Stimulated activated CD4-positive, alpha-beta T cell treated with anti-CD3 and anti-CD28 coated beads, Interleukin-1b, Interleukin-23, amount 100 ng/mL, for 4 hours (primary cell): ENCODE measurements around the gene CCDC197.

Experiments used
- DNase-seq, 2 donors: peaks; one replicate each; pipeline ENCODE4 v3.0.0-alpha.2; 2020; ENCODE audit warnings: low read depth in 2 of 2

Gene CCDC197

DNA sequence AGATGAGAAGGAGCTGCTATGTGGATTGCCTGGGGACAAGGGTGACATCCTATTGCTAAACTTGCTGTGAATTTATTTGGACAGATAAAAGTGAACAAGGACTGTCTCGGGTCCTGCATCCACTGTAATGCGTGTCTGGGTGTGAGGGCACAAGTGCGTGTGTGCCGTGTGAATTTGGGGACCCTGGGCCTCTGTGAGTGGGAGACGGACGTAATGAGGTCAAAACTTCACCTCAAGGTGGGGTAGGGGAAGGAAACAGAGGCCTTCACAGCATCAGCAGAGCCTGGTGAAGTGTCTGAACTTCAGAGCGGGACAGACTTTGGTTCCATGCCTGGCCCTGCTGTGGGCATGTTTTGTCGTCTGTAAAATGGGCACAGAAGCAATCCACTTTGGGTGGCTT lies 35.5 kb upstream of the CCDC197 start:
- no peak for DNase-seq

DNA sequence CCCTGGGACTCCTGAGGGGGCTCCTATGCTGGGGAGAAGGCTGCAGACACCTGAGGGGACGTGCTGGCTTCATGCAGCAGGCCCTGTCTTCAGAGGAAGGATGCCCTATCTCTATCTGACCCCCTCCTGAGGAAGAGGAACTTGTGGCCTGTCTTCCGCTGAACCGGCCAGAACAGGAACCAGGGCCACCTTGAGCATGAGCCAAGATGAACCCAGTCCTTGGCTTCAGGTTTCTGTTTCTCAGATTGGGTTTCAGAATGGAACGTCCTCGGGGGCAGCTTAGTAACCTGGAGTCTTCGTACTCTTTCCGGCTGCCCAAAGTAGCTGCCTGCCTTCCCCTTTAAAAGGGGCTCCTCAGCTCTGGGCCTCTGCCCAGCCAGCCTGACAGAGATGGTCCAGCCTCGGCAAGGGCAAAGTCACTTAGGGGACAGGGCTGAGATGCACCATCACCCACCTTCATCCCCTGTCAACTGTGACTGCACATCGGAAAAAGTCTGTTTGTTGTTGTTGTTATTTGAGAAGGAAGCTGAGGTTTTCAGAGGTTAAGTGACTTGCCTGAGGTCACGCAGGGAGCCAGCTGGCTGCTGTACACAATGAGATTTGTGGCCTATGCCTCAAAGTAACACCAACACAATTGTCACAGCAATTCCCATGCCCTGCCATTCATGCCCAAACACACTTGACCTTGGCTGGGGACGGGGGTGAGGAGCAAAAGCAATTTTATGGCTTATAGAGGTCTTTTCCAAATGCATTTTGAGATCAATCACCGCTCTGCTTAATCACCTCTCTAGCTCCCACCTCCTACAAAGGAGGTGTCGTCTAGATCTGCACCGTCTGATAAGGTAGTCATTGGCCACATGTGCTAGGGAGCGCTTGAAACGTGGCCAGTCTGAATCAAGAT lies 34.1 kb upstream of the CCDC197 start:
- no peak for DNase-seq

DNA sequence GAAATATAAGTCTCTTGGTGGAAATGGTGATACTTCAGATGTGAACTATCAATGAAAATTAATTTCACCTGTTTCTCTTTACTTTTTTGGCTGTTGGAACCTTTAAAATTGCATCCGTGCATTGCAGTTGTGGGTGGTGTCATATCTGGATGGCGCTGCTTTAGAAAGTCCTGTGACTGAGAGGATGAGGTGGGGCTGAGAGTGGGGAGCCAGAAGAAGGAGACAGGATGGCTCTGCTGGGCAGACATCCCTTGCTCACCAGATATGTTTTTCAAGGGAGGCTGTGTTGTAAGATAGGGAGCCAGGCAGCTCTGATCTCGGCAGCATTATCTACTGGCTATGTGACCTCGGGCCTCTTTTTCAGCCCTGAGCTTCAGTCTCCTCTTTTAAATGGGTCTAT lies 33.4 kb upstream of the CCDC197 start:
- DNase-seq = no peak

DNA sequence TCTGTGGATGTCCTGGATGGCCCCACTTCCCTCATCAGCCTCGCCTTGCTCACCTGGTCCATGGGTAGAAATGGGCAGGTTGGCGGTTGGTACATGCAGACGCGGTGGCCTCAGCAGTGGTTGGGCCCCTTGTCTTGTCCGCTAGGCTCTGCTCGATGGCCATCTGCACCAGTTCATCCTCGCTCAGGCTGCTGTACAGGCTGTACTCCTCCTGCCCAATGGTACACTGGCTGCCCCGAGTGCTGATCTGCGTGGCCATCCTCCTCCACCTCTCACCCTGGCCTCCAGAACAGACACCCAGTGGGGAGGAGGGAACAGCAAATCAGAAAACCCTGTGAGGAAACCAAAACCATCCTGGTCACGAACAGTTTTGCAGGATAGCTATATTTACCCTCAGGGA lies 32.8 kb upstream of the CCDC197 start:
- no peak for DNase-seq

DNA sequence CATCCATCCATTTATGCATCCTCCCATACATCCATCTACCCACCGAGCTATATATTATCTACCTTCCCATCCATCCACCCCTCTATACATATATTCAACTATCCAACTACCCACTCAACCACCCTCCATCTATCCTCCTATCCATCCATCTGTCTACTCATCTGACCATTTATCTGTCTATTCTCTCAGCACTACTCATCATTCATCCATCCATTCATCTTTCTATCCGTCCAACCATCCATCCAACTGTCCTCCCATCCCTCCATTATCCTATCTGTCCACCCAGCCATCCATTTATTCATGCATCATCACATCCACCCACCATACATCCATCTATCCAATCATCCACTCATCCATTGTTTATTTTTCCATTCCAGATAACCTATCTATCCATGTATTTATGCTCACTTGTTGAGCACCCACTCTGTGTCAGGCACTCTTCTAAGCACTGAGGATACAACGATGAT lies 32.2 kb upstream of the CCDC197 start:
- DNase-seq = no peak

DNA sequence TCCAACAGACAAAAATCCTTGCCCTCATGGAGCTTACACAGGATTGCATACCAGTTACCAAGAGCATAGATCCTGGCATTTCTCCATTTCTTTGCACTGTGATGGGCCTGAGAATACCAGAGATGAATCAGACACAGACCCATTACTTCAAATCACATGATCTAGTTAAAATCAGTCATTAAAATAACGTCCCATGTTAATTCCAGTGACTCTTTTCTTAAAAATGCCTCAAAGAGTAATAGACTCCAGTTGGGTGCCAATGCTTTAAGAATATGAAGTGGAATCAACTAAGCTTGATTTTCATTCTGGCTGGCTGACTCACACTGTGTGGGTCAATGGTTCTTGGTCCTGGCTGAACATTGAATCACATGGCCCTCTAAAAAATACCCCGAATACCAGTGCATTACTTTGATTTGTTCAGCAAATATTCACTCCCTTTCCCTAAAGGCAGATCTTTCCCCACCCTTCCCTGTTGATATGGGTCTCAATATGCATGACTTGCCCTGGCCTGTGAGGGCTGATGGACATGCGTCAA lies 31.7 kb upstream of the CCDC197 start:
- DNase-seq = no peak

DNA sequence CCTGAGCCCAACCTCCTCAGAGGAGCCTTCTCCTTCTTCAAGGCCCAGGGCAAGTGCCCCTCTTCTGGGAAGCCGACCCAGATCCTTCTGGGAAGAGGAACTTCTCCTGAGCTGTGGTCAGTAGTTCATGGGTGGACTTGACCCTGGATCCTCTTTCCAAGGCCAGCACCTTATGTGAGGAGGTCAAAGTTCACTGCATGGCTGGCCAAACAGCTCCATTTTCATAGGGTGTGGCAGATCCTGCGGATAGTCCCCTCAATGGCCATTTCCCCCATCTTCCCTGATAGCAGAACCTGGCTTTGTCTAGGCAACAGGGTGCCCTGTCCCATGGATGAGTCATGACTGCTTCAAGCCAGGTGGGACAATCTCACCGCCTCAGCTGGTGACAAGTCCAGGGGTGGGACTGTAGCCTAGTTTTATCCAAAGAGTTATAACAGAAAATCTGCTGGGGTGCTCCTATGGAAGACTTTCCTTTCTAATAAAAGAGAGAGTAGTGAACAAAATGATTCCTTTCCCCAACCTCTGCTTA lies 31.1 kb upstream of the CCDC197 start:
- no peak for DNase-seq

DNA sequence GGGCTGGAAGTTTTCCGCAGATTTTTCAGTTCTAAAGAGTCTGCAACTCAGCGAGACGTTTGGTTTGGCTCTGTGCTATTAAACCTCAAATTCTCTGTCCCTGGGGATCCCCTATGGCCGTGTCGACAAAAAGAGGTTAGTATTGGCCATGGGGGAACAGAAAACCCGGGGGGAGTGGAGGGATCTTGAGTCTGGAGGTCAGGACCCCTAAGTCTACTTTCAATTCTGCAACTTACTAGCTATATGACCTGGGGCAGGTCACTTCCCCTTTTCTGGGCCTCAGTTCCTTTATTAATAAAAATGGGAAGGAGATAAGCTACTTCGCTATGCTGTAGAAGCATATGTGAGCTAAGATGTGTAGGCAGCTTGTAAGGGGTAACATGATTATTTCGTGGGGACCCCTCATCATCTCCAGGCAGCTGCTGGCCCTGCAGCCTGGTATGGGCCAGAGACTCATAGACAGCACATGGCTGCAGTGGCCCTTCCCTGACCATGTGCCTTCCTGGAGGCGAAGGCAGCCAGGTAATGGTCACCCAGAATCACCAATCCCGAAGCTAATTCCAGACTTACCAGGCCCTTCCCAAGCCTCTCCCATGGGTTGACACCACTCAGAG lies 29.4 kb upstream of the CCDC197 start:
- DNase-seq = no peak

DNA sequence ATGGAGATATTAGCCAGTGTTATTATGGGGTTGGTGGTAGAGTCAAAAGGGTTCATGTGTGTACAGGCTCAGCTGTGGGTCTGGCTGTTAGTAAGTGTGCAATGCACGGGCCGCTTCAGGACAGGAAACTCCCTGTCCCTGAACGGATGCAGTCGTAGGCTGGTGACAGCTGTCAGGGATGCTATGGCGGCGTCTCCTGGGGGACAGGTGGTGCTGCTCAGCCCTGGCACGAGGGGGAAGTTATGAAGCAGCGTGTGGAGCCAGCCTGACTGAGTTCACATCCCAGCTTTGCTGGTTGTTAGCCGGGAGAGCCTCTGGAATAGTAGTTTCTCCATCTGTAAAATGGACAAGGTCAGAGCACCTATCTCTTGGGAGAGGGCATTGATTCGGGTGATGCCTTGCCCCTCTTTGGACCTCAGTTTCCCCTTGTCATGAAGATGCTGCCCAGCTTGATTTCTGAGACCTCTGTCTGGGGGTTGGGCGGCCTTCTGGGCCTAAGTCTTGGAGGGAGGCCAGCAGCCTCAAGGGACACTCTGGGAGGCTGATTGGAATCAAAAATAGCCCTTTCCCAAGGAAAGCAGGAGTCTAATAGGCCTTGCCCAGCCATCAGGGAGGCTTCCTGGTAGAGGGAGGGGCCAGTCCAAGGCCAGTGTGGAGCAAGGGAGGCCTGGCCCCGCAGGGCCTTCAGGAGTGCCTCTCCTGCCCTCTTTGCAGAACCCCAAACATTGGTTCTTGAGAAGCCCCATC lies 27.8 kb upstream of the CCDC197 start:
- no peak for DNase-seq

DNA sequence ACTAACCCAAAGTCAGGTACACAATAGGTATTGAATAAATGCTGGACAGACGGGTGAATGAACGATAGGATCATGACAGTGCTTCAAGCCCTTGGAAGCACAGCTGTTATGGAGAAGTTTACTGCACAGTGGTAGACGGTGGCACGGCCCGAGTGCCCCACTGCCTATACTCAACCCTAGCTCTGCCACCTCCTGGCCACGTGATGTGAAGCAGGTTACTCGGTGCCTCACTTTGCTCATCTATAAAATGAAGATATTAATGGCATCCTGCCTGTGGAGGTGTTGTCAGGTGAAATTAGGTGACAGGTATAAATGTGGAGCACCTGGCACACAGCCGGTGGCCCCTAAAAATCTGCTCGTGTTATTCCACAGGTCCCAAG lies 26.5 kb upstream of the CCDC197 start:
- peak; percentile 54 to 61 for DNase-seq

DNA sequence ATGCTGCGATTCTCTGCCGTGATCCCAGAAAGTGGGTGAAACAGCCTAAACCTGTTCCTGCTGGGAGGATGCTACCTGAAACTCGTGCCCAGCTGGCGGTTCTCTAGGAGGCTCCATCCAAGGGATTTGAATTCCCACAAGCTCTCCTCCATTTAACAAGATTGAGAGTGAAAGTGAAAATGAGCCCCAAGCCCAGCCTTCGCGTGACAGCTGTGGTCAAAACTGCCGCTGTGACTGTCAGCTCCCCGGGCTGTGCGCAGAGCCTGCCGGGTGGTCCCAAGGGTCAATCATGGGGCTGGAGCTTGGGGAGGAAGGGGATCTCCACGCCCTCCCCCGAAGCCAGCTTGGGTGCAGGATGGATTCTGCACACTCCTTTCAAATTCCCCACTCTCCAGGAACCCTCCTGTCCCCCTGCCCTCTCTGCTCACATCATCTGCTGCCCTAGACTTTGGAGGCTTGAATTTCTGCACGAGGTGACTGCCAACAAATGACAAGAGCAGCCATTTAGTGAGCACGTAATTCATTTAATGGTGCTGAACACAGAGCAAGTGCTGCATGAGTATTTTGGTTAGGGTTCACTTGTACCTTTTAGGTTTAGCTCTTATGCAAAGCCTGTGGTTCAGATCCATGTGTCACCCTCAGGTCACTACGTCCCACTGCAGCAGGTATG lies 26.0 kb upstream of the CCDC197 start:
- DNase-seq = no peak

DNA sequence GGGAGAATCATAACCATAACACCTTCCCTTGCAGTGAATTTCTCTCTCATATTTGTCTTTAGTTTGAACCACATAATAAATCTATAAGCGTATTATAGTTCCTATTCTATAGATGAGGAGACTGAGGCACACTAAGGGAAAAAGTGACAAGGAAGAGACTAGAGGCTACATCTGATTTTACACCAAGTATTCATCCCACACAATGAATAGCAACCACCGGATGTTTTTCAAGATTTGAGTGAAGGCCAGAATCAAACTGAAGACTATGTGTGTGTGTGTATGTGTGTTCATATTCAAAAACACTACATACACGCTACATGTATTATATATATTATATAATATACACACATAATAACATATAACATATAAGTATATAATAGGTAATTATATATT lies 25.5 kb upstream of the CCDC197 start:
- no peak for DNase-seq

DNA sequence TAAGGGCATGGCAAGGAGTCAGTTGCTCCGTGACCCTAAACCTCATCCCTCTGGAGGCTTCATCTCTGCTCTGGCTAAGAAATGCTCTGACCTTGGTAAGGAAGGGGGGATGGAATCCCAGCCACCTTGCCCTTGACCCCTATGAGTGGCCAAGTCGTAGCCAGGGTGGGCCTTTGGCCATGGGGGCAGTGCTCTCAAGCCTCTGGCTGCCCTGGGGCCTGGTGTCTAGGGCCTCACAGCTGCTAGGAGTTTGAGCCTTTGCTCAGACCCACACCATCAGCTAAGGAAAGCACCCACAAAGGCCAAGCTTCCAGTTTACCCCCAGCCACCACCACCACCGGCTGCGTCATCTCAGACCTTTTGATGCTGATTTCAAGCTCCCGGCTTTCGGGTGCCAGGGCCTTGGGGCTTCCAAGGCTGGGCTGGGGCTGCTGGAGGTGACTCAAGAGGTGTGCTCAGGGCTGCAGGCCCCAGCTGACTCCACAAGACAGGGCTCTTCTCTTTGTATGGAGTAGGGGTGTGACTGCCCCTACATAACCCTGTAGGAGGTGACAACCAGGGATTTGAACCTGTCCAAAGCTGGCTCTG lies 24.4 kb upstream of the CCDC197 start:
- DNase-seq = no peak

DNA sequence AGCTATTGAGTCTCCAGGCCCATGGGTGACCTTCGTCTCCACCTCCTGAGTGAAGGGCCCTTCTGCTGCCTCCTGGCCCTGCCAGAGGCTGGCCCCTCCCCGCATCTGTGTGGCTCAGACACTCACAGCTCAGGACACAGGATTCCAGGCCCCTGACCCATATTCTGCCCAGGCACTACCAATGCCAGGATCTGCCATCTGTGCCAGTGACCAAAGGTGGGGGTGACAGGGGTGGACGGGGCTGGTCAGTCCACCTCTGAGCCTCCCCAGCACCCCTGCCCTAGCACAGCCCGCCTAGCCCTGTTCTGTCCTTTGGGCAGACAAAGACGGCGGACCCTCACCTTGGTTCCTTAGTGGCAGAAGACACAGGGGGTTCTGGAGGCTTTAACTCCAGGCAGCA lies 23.5 kb upstream of the CCDC197 start:
- no peak for DNase-seq

DNA sequence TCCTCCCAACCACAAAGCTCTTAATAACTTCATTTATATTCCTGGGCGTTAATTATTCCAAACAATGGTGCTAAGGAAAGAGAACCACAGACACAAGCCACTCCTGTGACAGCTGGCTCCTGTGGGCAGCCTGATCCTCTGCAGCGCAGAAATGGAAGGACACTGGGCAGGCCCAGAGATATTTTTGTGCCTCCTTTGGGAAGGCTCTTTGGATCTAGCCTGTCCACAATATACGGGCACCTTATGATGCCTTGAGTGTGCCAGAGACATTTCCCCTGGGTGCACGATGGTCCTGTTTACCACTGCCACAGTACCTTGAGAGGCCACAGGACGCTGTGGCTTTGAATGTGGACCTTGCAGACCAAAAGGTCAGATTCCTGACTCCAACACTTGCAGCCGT lies 22.8 kb upstream of the CCDC197 start:
- DNase-seq = no peak

DNA sequence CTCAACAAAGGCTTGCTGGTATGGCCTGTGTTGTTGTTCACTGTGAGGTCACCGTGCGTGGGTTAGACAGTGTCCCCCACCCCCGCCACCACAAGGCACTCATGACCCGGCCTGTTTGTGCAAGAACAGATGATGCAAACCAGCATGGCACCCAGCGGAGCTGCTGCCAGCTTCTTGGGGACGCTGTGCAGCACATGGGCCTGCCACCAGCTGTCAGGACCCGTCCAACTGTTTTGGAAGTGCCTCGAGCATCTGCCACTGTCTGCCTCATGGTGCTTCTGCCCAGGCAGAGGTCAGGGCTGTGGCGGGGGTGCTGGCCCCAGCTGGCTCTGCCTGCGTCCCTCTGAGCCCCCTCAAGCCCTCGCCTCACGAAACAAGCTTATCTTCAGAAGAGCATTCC lies 22.3 kb upstream of the CCDC197 start:
- no peak for DNase-seq

DNA sequence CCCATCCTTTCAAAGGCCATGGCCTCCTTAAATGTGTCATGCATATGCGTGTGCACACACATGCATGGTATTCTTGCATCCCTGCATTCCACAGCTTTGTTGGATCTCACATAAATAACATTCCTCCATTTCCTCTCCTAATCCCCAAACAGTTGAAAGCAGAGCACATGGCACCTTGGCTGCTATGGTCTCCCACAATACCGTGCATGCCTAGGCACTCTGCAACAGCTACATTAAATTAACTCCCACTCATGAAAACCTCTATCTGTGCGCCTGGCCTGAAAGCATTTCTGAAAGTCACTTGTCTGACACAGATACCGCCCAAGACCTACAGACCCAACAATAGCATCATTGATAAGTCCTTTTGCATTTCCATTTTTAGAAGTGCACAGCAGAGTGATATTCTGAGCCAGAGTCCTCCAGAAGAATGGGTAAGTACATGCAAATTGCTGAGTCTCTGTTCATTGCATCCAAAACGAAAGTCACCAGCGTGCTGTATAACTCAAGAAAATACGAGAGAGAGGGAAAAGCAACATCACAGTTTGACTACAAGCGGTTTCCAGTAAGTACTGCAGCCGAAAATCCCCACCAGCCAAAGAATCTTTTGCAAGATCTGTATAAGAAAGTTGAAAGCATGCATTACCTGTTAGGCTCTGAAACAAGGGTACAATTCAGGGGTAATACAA lies 21.2 kb upstream of the CCDC197 start:
- no peak for DNase-seq

DNA sequence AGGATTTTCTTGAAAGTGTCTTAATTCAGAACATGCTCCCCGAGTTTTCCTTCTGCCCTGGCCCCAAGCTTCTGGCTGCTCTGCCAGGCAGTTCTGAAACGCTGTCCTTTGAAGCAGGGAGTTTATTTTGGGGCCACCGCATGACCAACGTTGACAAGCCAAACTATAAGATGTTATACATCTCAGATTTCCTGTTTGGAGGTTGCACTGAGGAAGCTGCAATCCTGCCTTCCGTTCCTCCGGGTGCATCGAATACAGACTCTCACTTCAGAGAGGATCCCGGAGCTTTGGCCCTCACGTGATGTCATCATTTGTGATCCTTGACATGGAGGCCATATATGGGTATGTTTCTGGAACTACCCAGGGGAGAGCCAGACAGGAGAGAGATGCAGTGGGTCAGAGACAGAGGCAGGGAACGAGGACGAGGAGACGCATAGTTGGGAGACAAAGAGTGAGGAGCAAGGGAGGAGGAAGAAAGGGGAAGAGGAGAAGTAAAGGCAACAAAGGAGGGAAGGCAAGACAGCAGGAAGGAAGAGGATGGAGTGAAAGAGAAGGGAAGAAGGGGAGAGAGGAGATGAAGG lies 20.5 kb upstream of the CCDC197 start, which contains the start of gene ASB2:
Gene ASB2, minus strand, starts transcription at position 94 of the 581 bp plus-strand sequence. CDS start 12,031 bp downstream, outside the sequence.
- DNase-seq = no peak

DNA sequence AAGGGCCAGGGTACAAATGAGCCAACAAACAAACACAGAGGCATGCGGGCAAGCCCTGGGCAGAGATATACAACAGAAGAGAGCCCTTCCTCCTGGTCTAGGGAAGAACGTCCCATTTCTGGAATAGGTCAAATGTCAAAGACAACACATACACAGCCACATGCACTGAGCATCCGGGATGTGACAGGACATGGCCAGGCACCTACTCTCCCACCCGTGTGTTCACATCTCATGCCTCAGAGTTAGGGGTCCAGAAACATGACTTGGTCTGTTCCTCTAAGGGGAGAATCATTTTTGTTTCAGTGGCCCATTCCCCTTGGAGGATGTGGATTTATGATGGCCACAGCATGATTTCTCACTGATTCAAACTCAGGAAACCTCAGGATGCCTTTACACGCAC lies 19.9 kb upstream of the CCDC197 start:
- DNase-seq = no peak
